ENCODE measurements around the gene SMARCAD1.
"Not testable (repeated sequence)": the region's sequence is repeated elsewhere in the genome, so short reads cannot be mapped to it uniquely, and the experiment has no call there.

The SMARCAD1 gene

DNA sequence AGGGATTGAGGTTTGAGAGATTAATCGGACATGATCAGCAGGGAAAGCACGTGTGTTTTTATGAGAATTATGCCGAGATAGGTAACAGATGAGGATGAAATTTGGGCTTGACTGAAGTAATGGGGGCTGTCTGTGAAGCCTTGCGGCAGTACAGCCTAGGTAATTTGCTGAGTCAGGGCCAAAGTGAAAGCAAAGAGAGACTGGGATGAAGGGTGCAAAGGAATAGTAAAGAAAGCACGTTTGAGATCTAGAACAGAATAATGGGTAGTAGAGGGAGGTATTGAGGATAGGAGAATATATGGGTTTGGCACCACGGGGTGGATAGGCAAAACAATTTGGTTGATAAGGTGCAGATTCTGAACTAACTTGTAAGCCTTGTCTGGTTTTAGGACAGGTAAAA lies 87.8 kb downstream of the SMARCAD1 start:
- DNase-seq = not testable (repeated sequence)

DNA sequence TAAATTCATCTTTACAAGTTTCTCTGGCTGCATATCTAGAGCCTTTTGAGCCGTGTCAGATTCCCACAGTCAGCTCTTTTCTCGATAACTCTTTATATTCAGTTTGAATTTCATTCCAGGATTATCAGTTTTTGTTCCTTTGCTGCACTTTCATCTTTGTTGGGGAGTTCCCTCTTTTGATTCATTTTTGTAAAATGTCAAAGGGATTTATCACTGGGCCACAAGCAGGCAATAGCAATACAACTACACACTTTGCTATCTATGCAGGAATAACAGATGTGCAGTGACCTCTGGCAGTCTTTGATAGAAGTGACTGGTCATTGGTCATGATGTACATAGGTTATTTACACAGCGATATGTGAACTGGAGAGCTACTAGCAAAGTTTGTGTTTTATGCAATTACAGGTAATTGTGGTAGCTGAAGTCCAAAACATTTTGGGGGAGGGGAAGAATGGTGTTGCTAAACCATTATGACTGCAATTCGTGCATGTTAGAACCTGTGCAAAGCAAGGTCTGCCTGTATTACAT lies 91.1 kb downstream of the SMARCAD1 start:
- no peak for DNase-seq

DNA sequence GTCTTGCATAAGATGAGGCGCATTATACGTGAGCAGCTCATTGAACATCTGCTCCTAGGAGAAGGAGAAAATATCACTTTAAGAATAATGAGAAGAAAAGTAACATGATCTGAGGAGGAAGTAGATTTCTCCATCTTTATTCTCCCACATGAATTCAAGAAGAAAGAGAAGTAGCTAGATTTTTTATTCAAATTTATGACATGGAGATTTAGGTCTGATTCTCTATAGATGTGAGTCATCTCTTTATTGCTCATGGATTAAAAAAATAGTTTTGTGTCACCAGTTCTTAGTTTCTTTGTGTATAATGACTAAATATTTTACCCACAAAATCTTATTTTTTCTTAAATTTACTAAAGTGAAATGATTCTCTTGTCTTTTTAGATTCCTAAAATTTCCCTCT lies 94.5 kb downstream of the SMARCAD1 start:
- DNase-seq = no peak

DNA sequence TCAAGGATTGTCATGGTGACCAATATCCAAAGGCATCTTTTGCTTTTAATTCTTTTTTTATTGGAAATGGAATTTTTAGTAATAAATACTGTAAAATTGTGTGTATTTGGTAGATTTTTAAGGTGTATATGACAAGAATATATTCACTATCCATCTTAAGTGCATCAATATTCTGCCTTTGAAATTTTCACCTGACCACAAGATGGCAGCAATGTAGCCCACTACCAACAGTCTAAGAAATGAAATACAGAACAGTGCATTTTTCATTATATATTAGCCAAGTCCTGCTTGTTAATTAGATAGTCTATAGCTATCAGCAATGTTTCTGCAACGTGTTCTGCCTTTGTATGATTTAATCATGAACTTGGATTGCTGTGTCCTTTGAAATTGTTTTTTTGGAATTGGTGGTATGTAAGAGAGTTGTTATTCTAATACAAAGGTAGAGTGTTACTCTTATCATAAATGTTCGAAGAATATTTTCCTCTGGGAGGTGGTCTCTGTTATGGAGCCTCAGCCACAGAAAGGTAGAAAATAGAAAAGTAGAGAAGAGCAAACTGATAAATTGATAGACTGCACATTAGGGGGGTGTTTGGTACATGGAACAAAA lies 96.8 kb downstream of the SMARCAD1 start:
- DNase-seq = no peak

DNA sequence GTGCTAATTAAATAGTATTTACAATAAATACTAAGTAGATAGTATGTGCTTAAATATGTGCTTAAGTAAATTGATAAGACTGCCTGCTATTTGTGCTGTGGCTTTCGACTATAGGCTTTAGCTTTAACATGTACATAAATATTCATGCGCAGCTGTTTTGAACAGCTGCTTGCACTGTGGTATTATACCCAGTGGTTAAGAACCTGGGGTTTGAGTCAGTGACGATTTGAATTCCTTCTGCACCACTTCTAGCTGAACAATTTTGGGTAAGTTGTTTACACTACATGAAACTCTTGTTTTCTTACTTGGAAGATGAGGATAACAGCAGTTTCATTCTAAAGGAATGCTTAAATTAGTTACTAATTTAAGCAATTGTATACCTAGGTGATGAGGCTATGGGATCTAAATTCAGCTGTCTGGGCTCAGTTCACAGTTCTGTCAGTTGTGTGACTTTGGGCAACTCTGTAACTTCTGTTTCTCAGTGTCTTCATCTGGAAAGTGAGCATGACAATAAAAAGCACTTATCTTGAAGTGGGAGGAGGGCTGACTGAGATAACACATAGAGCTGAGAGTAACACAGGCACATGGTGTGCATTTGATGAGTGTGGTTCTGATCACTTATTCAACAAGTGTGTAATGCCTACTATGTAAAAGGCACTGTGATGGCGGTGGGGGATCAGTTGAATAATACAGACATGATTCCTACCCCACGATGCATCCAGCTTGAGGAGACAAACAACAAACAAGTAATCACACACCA lies 98.0 kb downstream of the SMARCAD1 start:
- no peak for DNase-seq

DNA sequence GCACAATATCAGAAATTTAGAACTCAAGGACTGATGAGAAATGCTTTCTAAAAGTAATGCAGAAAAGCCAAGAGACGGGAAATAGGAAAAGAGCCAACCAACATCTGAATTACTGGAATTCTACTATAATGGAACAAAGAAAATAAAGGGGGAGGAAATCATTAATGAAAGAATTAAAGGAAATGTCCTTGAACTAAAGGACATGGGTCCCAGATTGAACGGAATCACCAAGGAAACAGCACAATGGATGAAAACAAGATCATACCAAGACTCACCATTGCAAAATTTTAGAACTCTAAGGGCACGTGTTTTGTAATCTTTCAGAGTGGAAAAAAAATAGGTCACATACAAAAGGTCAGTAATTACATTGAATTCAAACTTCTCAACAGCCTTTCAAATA lies 99.0 kb downstream of the SMARCAD1 start:
- no peak for DNase-seq

DNA sequence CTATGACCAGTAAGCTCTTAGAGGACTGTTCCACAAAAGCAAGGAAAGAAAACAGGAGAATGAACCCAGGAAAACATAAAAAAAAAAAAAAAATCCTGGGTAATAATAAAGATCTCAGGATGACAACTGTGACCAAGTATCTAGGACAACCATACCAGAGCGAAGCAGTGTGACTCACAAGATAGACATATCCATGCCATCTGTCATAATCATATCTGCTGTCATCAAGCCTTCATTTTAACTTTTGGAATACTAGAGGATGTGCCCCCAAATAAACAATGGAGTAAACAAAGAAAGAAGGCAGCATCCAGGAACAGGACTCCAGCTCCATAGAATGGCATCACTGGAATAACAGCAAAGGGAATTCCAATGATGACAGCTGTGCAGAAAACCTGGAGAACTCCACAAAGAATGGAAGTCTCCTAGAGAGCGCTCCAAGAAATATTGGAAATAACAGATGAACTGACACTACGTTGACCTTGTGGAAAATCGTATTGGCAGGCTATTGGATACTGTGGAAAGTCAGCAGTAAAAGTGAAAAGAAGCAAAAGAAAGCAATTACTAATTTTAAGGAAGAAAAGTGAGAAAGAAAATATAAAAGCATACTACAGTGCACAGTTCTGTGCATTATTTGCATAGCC lies 99.7 kb downstream of the SMARCAD1 start:
- DNase-seq = no peak

DNA sequence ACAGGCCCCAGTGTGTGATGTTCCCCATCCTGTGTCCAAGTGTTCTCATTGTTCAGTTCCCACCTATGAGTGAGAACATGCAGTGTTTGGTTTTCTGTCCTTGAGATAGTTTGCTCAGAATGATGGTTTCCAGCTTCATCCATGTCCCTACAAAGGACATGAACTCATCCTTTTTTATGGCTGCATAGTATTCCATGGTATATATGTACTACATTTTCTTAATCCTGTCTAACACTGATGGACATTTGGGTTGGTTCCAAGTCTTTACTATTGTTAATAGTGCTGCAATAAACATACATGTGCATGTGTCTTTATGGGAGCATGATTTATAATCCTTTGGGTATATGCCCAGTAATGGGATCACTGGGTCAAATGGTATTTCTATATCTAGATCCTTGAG lies 112.3 kb downstream of the SMARCAD1 start:
- DNase-seq = not testable (repeated sequence)

DNA sequence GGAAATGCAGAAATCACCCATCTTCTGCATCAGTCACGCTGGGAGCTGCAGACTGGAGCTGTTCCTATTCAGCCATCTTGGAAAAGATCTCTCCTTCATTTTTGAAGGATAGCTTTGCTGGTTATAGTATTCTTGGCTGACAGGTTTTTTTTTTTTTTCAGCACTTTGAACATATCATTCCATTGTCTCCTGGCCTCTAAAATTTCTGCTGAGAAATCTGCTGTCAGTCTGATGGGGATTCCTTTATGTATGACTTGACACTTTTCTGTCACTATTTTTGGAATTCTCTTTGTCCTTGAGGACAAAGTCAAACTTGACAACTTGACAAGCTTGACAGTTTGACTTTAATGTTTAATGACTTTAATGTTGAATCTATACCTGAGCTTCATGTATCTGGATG lies 118.2 kb downstream of the SMARCAD1 start:
- DNase-seq = no peak

DNA sequence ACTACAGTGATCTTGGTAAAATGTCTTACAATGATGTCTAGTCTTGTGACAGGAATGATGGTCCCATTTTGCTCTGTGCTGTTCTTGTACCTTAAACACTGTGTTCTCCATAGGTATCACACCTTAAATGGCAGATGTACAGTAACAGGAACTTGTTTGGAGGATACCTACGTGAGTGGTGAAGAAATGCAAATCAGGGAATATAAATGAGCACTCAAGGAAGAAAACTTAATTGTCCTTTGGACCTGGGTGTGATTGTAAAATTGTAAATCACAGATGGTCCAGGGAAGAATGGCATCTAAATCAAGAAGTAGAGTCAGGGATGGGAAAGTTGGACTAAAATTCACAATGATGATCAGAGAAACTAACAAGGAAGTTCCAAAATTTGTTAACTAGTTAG lies 122.3 kb downstream of the SMARCAD1 start:
- DNase-seq = no peak

DNA sequence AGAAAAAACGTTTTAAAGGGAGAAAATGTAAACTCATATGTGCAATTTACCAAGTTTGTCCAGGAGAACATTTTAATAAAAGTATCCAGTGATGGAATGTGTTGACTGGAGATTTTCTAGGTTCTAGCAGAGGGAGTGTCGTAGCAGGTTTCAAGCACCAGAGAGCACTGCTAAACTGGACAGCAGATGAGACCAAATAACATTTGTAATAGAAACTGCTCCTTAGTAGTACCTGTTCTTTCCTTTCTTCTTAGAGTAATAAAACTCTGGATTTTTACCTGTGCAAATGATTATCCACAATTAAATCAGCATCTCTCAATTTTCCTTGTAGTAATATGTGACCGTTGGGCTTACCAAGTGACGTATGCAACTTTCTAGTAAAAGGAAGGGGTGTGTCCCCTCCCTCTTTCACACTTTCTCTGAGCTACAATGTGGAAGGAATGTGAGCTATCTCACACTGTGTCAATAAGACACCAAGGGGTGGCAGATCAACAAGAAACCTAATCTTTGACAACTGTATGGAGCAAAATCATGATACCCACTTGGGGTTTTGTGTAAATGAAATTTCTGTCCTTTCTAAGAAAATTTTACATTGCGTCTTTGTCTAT lies 125.4 kb downstream of the SMARCAD1 start:
- DNase-seq = no peak

DNA sequence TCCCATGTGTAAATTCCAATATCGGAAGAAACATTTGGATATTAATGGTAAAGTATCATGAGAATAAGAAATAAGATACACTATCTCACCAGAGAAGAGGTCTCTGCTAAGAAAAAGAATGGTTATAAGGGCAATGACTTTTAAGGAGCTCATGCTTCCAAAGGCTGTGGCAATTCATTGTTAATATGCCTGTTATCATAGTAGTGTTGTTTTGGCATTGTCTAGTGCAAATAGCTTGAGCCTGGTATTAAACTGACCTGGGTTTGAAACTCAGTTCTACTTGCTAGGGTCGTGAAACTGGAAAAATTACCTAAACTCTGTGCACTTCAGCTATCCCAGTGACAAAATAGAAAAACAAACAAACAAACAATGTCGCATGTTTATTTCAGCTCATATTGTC lies 126.2 kb downstream of the SMARCAD1 start:
- DNase-seq = no peak

DNA sequence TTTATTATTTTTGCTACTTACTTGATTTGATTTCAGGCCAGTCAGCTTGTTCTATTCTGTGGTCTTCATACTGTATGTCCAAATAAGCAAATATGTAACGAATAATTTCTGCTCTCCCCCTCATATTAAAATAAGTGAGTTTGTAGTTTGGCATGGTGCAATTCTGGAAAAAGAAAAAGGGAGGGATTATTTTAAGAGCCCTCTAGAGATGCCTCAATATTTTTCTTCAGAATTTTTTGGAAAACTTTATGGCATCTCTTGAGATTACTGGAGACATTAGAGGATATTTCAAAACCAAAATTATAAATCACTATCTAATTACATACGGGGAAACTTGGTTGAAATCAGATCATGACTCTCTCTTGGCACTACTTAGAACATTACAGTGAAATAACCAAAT lies 126.8 kb downstream of the SMARCAD1 start:
- DNase-seq = no peak

DNA sequence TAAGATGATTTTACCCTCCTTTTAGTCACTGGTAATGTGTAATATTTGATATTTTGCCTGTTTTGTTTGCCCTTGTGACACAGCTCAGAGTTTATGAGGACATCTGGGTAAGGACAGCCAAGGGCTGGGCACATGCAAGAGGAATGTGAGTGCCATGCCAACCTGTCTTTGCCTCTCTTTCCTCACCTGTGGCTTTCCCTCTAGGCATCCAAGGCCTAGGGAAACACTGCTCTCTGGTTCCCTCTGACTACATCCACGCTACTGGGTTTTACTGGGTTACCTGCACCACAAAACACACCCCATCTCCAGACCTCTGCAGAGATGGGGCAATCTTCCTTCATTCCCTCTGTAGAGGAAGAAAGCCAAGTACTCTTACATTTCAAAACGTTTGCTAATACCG lies 127.3 kb downstream of the SMARCAD1 start:
- no peak for DNase-seq

DNA sequence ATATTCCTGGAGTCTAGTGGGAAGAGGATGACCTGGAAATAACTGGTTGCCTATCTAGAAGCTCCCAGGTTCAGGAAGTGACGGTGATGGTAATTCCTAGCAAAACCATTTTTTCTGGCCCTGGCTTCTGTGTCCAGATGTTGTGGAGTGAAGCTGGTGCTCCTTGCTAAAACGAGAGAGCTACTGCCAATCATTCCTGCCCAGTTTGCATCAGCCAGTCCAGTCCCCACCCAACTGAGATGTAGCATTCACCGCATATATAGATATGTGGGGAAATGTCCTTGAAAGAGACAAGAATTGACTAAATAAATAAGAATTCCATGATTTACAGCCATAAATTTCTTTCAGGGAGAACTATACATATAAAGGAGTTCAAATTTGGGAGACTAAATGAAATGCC lies 128.6 kb downstream of the SMARCAD1 start:
- DNase-seq = no peak

DNA sequence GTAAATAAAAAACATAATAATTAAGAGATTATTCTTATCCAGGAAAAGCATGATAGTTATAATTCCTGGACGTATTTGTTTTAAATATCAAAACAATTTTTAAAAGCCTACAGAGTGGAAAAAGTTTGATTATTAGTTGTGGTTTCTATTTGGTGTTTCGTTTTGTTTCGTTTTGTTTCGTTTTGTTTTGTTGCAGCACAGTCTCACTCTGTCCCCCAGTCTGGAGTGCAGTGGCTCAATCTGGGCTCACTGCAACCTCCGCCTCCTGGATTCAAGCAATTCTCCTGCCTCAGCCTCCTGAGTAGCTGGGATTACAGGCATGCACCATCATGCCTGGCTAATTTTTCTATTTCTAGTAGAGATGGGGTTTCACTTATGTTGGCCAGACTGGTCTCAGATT lies 129.1 kb downstream of the SMARCAD1 start:
- not testable (repeated sequence) for DNase-seq

DNA sequence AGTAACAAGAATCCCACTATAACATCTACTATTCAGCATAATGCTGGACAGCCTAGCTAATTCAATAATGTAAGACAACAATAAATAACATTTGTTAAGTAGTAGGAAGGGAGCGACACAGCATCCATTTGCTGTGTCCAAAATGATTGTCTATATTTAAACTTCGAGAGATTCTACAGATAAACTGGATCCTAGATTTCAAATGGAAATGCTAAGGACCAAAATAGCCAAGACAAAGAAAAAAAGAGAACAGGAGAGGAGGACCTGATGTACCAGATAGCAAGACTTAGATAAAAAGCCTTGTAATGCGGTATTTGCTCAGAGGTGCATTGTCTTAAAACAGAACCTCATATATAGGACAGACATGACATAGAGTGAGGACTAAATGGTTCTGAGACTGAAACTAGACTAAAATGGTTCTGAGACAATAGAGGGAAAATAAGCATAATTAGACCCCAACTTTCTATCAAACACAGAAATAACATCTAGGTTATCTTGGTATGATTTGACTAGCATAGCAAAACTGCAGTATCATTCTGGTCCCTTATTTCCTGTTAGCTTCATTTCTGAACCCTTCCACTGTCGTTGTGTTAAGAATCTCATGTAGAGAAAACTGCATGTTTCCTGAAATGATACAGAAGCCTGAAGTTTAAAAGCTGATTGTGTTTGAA lies 131.2 kb downstream of the SMARCAD1 start:
- no peak for DNase-seq

DNA sequence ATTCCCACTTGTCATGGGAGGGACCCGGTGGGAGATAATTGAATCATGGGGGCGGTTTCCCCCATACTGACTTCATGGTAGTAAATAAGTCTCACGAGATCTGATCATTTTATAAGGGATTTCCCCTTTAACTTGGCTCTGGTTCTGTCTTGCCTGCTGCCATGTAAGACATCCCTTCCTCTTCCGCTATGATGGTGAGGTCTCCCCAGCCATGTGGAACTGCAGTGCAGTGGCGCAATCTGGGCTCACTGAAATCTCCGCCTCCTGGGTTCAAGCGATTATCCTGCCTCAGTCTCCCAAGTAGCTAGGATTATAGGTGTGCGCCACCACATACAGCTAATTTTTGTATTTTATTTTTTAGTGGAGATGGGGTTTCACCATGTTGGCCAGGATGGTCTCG lies 132.1 kb downstream of the SMARCAD1 start:
- no peak for DNase-seq

Measured in effector CD8-positive, alpha-beta T cell (primary cell).